T-helper 22 cell (primary cell): Measurements from ENCODE around the gene OR4X2.
"Not testable (repeated sequence)": the region's sequence is repeated elsewhere in the genome, so short reads cannot be mapped to it uniquely, and the experiment has no call there.

Experiments used
- DNase-seq: peaks from one replicate; pipeline ENCODE4 v3.0.0-alpha.2; 2020; ENCODE audit warnings: low read depth

Gene OR4X2, protein sequence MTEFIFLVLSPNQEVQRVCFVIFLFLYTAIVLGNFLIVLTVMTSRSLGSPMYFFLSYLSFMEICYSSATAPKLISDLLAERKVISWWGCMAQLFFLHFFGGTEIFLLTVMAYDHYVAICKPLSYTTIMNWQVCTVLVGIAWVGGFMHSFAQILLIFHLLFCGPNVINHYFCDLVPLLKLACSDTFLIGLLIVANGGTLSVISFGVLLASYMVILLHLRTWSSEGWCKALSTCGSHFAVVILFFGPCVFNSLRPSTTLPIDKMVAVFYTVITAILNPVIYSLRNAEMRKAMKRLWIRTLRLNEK

DNA sequence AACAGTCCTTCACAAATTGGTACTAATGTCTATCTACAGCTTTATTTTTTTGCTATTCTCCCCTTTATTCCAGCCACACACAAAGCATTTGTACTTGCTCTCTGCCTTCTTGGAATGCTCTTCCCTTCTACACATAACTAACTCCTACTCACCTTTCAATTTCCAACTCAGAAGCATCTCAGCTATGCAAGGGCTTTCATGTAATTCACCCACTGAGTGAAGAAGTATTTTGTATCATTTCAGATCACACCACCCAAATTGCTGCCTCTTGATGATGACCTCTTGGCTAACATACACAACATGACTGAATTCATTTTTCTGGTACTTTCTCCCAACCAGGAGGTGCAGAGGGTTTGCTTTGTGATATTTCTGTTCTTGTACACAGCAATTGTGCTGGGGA lies at the start of gene OR4X2:
Gene OR4X2, plus strand, starts transcription at position 301 of the 400 bp plus-strand sequence. Its CDS starts 0 bp downstream, at position 301.
- DNase-seq: no peak

GRCh38 chr11:48207881-48208280 lies 37.0 kb upstream of the OR4X2 start:
- DNase-seq: no peak

DNA sequence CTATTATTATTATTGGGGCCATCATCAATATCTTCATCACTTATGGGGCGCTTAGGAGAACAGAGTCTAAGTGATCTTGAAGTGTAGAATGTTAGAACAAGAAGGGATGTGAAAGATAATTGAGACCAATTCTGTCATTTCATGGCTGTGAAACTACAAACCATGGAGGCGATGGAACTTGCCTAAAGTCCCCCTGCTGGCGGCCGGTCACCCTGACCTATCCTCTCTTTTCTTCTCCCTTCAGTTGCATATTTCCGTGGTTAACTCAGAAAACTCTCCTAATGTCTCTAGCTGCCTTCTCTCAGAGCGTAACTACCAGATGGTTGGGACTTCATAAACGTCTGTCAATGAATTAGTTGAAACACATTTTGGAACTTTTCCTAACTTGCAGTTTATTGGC lies 34.9 kb upstream of the OR4X2 start:
- no peak for DNase-seq

DNA sequence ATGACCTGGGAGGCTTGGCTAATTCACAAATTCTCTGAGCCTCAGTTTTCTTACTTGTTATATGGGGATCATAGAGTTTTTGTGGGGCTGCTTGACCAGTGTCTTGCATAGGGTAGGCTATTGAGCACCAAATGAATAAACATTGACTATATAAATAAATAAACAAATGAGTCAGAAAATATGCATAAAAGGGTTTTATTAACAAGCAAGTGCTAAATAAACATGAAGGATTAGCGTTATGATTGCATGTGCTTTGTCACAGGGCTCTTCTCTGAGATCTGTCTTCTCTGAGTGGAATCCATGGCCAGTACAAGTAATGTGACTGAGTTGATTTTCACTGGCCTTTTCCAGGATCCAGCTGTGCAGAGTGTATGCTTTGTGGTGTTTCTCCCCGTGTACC lies 28.4 kb upstream of the OR4X2 start, which contains the start of gene OR4B1:
Gene OR4B1, plus strand, starts transcription at position 301 of the 400 bp plus-strand sequence. Its CDS starts 0 bp downstream, at position 301.
- no peak for DNase-seq

DNA sequence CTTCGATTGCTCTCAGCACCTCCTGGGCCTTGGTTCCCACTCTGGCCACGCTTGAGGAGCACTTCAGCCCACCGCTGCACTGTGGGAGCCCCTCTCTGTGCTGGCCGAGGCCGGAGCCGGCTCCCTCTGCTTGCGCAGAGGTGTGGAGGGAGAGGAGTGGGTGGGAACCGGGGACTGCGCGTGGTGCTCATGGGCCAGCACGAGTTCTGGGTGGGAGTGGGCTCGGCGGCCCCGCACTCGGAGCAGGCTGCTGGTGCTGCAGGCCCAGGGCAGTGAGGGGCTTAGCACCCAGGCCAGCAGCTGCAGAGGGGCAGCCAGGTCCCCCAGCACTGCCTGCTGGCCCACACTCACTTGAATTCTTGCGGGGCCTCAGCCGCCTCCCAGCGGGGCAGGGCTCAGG lies 16.1 kb upstream of the OR4X2 start:
- no peak for DNase-seq

- DNase-seq: not testable (repeated sequence)
These were observed 14.8 kb upstream of the OR4X2 start for GRCh38 chr11:48230057-48230456.

GRCh38 chr11:48237727-48238126 lies 7.2 kb upstream of the OR4X2 start:
- DNase-seq: no peak

DNA sequence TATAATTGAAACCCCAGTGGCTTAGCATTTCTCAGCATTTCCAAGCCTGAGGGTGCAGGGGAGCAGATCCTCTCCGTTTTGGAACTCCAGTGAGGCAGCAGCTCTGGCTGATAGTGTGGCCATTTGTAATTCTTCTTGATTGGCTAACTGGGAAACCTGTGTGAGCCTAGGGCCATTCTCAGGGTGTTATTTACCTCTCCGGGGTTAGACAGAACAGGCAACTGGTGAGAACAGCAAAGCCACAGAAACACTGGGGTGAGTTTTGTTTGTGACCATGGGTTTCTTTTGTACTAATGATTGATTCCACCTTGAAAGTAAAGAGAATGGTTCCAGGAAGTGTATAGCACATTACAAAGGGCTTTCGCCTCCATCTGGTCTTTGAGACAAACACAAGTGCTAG lies 2.4 kb upstream of the OR4X2 start:
- DNase-seq: no peak

GRCh38 chr11:48248902-48249301 lies 4.0 kb downstream of the OR4X2 start:
- no peak for DNase-seq

- DNase-seq: no peak
These were observed 16.7 kb downstream of the OR4X2 start for GRCh38 chr11:48261600-48261999.

GRCh38 chr11:48263423-48263911 lies 18.6 kb downstream of the OR4X2 start, which contains the start of gene OR4X1:
TSS of gene OR4X1 (plus strand) at chr11:48263861. CDS start at chr11:48263861, 0 bp downstream.
- no peak for DNase-seq

DNA sequence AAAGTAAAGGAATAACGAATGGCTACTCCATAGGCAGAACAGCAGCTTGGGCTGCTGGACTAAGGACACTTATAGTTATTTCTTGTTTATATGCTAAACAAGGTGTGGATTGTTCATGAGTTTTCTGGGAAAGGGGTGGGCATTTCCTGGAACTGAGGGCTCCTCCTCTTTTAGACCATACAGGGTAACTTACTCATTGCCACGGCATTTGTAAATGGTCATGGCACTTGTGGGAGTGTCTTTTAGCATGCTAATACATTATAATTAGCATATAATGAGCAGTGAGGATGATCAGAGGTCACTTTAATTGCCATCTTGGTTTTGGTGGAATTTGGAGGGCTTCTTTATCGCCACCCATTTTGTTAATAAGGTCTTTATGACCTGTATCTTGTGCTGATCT lies 25.7 kb downstream of the OR4X2 start:
- no peak for DNase-seq

DNA sequence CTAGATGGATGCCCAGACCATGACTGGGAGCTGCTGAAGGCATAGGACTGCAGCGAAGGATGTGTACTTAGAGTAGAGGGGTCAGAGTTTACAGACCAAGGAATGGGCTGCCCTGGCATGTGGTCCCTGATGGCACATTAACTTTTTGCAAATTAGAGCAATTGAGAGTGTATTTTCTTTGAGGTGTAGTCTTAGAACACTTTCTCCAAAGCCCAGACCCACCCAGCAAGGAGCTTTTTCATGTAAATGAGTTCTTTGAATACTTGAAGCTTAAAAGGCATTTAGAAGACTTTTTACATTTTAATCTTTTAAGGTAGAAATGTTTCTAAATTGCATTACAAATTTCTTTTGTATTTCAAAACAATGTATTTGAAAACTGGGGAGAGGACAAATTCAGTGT lies 27.7 kb downstream of the OR4X2 start:
- no peak for DNase-seq
